Left ventricle myocardium inferior (tissue), 1 donor: ENCODE measurements around the gene TRIM8. TPM values are rescaled to one million over a fixed set of nuclear protein-coding genes. Genes with fewer than 3 reads are reported as not detected.
"Not testable (repeated sequence)": the region's sequence is repeated elsewhere in the genome, so short reads cannot be mapped to it uniquely, and the experiment has no call there.

Experiments
- DNase-seq: peaks from one replicate; pipeline ENCODE4 v3.0.0-alpha.2; 2020
- H3K27ac ChIP-seq: fragments of 200-600 bp; replicated peaks from 2 replicates; pipeline ENCODE4 v1.8.0; 2021
- H3K27me3 ChIP-seq: fragments of 200-600 bp; 2 replicates; pipeline ENCODE4 v1.8.0; 2021; ENCODE audit warnings: low read depth
- H3K36me3 ChIP-seq: fragments of 200-600 bp; 2 replicates; pipeline ENCODE4 v1.8.0; 2021
- H3K4me1 ChIP-seq: fragments of 200-600 bp; 2 replicates; pipeline ENCODE4 v1.8.0; 2021
- H3K4me3 ChIP-seq: fragments of 200-600 bp; 2 replicates; pipeline ENCODE4 v1.8.0; 2021; ENCODE audit warnings: mild to moderate bottlenecking, moderate library complexity
- H3K9me3 ChIP-seq: fragments of 200-600 bp; replicated peaks from 2 replicates; pipeline ENCODE4 v1.8.0; 2021
- CTCF ChIP-seq: fragments of 200-600 bp; IDR thresholded peaks from 2 replicates; pipeline ENCODE4 v1.8.0; 2021; ENCODE audit warnings: antibody characterized with exemption, mild to moderate bottlenecking, borderline replicate concordance
- intact Hi-C: fragments of 100-400 bp; cut with micrococcal nuclease; formaldehyde crosslinking; loops from one replicate; pipeline ENCODE4 v1.11.0; 2022
- total RNA-seq: library from RNA; stranded (reverse); fragmentation: NEBNext Ultra II Directional; extraction: Animal tissue kit (Norgen Biotek cat#: 25700); gene quantifications from one replicate; pipeline ENCODE4 v1.2.1, GENCODE V29; 2021
- donor health status: DM: no; HTN: yes; CAD: no; lungs with severe emphysema.

Gene TRIM8
- total RNA-seq, 1 donor from 2014 or later = 95.1 TPM

GRCh38 chr10:102683736-102684135 lies 39.5 kb downstream of the TRIM8 start:
- no peak overlapping the region for H3K4me3 ChIP-seq
- H3K27ac ChIP-seq = no peak overlapping the region
- peaks cover 10% of the 10 kb centered on the region for H3K4me1 ChIP-seq
- no peak for DNase-seq
- H3K36me3 ChIP-seq = peaks cover 44% of the 10 kb centered on the region
- intact Hi-C loops = no loop called here
- TF ChIP-seq CTCF = no peak
- H3K27me3 ChIP-seq = no peaks in the 10 kb centered on the region
- H3K9me3 ChIP-seq = no peaks in the 10 kb centered on the region

- Histone ChIP-seq H3K4me1 (no peaks in the 10 kb centered on the region), H3K27ac (no peak overlapping the region), H3K27me3 (no peaks in the 10 kb centered on the region), H3K36me3 (peaks cover 48% of the 10 kb centered on the region), H3K4me3 (no peak overlapping the region), H3K9me3 (no peaks in the 10 kb centered on the region)
- TF ChIP-seq CTCF = no peak
- intact Hi-C loops = no loop called here
- DNase-seq = no peak
Observed at GRCh38 chr10:102691285-102692066, 47.2 kb downstream of the TRIM8 start.

GRCh38 chr10:102695401-102695800 lies 51.1 kb downstream of the TRIM8 start:
- H3K27ac ChIP-seq, H3K4me3 ChIP-seq, DNase-seq, H3K4me1 ChIP-seq, H3K27me3 ChIP-seq, H3K9me3 ChIP-seq, intact Hi-C loops: not testable (repeated sequence)
- H3K36me3 ChIP-seq = peaks cover 61% of the 10 kb centered on the region

- Histone ChIP-seq H3K27ac (no peak overlapping the region), H3K36me3 (peaks cover 61% of the 10 kb centered on the region), H3K9me3 (no peaks in the 10 kb centered on the region), H3K27me3 (no peaks in the 10 kb centered on the region), H3K4me1 (no peaks in the 10 kb centered on the region), H3K4me3 (no peak overlapping the region)
- DNase-seq = no peak
- intact Hi-C loops = no loop called here
- no peak for TF ChIP-seq CTCF
Observed at GRCh38 chr10:102696736-102697135, 52.5 kb downstream of the TRIM8 start.

GRCh38 chr10:102698894-102699293 lies 54.6 kb downstream of the TRIM8 start:
- Histone ChIP-seq H3K9me3 (no peaks in the 10 kb centered on the region), H3K4me1 (no peaks in the 10 kb centered on the region), H3K36me3 (peaks cover 50% of the 10 kb centered on the region), H3K4me3 (no peak overlapping the region), H3K27me3 (no peaks in the 10 kb centered on the region), H3K27ac (no peak overlapping the region)
- no peak for DNase-seq
- TF ChIP-seq CTCF = no peak
- intact Hi-C loops = no loop called here

- DNase-seq = no peak
- Histone ChIP-seq H3K27me3 (no peaks in the 10 kb centered on the region), H3K4me1 (no peaks in the 10 kb centered on the region), H3K9me3 (no peaks in the 10 kb centered on the region), H3K36me3 (peaks cover 40% of the 10 kb centered on the region), H3K4me3 (no peak overlapping the region), H3K27ac (no peak overlapping the region)
- intact Hi-C loops = no loop called here
- TF ChIP-seq CTCF = no peak
Observed at GRCh38 chr10:102701272-102701671, 57.0 kb downstream of the TRIM8 start.
